GM19328 (cell line): ENCODE measurements around the gene LRRC61.
"Not testable (repeated sequence)": the region's sequence is repeated elsewhere in the genome, so short reads cannot be mapped to it uniquely, and the experiment has no call there.

ENCODE experiments used
- ATAC-seq: cut with Tn5 transposase; IDR thresholded peaks from one replicate; pipeline ENCODE4 v1.9.1; 2021; ENCODE audit warnings: mild to moderate bottlenecking, moderate library complexity; ENCODE audit not compliant: unreplicated experiment

LRRC61 gene

DNA sequence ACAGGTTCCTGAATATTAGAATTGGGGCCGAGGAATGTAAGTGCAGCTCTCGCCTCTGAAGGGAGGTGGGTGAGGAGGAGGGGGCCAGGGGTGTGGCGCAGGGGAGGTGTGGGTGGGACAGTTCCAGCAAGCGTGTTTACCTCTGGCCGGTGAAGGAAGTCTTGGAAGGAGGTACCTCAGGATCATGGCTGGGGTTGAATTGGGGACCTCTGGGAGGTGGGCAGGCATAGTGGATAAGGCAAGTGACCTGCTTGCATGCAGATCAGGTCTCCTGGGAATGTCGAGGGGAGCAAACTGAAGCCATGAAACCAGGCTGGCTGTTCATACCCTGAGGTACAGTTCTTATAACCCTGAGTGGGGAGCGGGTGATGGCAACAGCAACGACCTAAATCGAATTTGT, 57.9 kb downstream of the LRRC61 start:
- ATAC-seq = no peak

DNA sequence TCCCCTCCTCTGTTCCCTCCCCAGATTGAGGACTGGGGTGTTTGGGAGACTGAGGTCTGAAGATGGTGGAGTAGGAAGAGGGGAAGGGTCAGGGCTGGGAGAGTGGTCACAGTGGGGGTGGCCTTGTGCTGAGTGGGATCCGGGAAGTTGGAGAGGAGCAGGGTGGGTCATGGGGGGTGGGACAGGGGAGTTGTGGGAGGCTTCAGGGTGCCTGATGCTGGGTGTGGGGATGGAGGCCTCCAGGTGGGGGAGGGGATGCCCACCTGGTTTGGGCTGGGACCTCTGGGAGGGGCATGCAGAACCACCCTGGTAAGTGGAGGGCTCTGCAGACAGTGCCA, 58.6 kb downstream of the LRRC61 start:
- ATAC-seq = no peak

DNA sequence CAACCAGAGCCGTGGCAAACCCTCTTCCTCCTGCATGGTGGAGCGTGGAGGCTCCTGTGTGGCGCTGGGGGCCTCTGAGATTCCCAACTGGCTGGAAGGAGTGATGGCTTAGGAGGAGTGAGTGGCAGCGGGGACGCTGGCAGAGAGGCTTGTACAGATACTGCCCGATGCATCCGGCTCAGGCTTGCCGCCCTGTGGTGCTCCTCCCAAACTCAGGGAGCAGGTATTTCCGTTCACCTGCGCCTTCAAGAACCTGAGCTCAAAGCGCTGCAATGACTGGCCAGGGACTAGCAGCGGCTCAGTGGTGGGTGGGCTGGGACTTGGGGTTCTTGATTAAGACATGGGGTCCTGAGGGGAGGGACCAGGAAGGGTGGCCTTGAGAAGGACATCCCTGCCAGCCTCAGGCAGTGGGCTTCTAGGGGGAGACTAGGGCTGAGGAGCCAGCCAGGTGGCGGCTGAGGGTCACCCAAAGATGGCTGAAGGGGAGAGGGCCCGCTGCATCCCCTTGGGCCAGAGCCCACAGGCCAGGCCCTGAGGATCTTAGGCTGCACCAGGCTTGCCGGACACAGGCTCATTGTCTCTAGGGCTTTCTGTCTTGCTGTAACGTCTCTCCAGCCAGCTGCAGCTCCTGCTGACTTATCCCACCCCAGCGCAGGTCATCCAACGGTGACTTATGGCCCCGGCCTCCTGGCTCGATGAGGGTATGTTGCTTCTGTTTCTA, 59.1 kb downstream of the LRRC61 start:
- no peak for ATAC-seq

DNA sequence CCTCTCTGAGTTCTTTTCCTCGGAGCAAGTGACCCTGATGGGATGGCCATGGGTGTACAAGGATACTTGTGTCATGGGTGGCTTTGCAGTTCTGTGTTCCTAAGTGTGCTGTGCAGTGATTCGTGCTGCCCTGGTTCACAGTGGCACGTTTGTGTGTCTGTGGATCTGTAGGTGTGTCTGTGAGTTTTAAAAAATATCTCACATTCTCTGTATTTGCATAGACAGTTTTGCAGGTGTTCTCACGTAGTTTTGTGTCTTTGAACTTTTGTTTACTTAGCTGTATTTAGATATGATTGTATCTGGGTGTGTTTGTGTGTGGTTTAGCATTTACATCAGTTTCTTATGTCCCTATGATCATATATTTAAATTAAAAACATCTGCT, 59.7 kb downstream of the LRRC61 start:
- no peak for ATAC-seq

DNA sequence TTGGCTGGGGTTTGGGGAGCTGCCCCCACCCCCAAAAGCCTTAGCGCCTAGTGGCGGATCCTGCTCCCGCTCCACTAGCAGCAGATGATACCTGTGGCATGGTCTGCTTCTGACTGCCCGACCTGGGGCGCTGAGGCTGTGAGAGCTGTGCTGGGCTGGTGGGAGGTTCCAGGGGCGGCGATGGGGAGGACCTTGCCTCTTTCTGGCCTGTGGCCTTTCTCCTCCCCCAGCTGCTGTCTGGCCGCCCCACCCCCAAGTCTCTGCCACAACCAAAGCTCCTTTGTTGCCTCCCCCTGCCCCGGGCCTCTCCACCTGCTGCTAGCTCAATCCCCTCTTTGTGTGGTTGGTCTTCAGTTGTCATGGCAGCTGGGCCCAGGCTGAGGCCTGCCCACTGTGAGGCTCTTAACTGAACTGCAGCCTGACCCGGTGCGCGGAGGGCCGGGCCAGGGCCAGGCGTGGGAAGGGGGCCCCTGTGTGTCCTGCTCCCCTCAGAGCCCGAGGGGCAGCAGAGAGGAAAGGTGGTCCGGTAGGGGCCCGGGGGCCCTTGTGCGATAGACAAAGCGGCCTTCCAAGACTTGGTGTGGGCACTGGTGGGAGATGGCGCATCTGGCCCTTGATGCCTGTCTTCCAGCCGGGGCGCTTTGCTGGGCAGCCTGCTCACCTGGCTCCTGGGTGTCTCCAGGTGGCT, 60.7 kb downstream of the LRRC61 start:
- no peak for ATAC-seq

DNA sequence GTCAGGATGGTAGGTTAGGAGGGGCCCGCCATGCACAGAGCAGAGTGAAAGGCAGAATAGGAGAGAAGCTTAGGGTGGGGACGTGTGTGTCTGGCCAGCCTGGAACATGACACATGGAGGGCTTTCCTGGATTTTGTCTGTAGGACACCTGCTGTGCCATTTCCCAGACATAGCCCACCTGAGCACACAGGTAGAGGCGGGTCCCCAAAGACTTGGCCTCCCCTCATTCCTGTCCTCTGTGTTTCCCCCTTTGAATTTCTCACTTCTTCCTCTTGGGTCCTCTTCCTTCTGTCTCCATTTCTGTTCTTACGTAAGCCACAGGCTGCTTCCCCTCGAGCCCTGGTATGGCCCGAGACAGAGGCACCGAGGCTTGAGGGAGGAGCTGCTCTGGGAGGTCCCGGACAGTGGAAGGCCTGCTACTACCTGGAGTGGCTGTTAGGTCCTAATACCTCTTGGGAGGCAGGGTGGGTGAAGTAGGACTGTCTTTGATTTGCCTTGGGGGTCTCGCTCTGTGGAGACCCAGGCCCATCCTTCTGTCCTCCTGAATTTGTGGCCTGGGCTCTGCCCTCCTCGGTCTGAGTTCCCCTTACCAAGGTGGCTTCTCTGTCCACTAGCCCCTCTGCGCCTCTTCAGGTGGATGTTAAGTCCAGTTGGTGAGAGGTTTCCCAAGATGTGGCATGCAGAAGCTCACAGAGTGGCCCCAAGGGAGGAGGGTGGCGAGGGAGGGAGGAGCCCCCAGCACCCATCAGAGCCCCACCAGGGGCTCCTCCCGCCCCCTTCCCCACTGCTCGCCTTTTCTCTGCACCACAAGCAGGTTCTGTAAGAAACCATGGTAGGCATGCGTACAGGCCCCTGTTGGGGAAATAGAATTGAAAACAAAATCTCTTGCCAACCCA, 61.5 kb downstream of the LRRC61 start:
- no peak for ATAC-seq

DNA sequence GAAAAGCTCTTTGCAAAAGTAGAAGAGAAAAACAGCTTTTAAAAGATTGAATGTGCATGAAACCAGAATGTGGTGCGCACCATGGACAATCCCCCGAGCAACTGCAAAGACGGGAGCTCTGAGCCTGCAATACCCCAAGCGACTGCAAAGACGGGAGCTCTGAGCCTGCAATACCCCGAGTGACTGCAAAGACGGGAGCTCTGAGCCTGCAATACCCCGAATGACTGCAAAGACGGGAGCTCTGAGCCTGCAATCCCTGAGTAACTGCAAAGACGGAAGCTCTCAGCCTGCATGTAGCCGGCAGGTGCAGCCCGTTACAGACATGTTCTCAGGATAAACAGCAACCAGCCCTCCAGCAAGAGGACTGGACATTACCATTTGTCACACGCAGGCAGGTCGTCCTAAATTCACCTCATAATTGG, 62.2 kb downstream of the LRRC61 start:
- no peak for ATAC-seq

DNA sequence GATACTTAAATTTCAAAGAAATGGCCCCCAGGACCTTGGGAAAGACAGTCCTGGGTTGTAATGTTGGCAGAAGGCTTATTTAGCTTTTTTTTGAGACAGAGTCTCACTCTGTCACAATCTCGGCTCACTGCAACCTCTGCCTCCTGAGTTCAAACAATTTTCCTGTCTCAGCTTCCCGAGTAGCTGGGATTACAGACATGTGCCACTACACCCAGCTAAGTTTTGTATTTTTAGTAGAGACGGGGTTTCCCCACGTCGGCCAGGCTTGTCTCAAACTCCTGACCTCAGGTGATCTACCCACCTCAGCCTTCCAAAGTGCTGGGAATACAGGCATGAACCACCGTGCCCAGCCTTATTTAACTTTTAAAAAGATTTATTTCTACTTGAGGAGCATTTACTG, 62.7 kb downstream of the LRRC61 start:
- ATAC-seq = not testable (repeated sequence)
